Measurements from ENCODE around the gene POLD1. TPM values are rescaled to one million over a fixed set of nuclear protein-coding genes. Genes with fewer than 3 reads are reported as not detected.

POLD1 gene
- total RNA-seq, 2 donors from 2014 or later, result 80.0 to 246 TPM

DNA sequence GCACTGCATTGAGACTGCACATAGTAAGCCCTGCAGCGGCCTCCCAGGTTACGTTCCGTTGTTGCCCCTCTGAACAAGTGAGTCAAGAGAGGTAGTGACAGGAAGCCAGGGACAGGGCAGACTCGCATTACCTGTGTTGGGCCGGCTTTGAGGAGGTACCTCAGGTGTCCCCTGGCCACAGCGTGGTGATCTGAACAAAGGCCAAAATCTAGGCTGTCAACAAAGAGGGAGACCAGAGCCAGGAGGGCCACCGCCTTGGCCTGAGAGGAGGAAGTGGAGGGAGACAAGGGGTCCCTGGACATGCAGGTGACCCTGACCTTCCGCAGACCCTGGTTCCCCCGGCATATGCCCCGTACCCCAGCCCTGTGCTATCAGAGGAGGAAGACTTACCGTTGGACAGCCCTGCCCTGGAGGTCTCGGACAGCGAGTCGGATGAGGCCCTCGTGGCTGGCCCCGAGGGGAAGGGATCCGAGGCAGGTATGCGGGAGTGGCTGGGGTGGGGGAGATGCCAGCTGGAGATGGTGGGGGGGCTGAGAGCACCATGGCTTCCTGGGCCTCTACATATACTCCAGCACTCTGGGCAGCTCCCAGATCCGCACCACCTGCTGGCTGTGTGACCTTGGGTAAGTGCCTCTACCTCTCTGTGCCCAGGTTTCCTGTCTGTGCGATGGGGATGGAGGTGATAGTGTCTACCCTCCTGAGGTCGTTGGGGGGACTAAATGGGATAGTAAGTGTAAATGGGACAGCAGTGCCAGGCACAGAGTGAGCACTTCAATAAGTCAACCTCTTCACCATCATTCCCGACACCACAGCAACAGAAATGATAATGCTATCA lies 39.3 kb downstream of the POLD1 start:
- Mint-ChIP-seq H3K4me3 (no peak overlapping the region), H3K36me3 (peaks cover 4% of the 10 kb centered on the region), H3K4me1 (ENCODE audit: low read depth in 2 of 2) (peaks cover 15 to 16% of the 10 kb centered on the region in 2 donors), H3K27ac (no peak overlapping the region), H3K27me3 (peaks cover 24% of the 10 kb centered on the region in 2 donors), H3K9me3 (no peaks in the 10 kb centered on the region)
- DNase-seq (ENCODE audit: low spot score), result no peak
- ATAC-seq, result no peak

- peaks cover 5 to 14% of the 10 kb centered on the region in 2 donors for H3K27me3 Mint-ChIP-seq
- no peak for ATAC-seq
- H3K27ac Mint-ChIP-seq, result no peak overlapping the region
- no peaks in the 10 kb centered on the region for H3K9me3 Mint-ChIP-seq
- H3K4me1 Mint-ChIP-seq (ENCODE audit: low read depth in 2 of 2), result peaks cover 0 to 2% of the 10 kb centered on the region in 2 donors
- H3K4me3 Mint-ChIP-seq, result no peak overlapping the region
- DNase-seq (ENCODE audit: low spot score), result no peak
- H3K36me3 Mint-ChIP-seq, result no peaks in the 10 kb centered on the region
Measured at GRCh38 chr19:50425581-50425980, 41.4 kb downstream of the POLD1 start.

DNA sequence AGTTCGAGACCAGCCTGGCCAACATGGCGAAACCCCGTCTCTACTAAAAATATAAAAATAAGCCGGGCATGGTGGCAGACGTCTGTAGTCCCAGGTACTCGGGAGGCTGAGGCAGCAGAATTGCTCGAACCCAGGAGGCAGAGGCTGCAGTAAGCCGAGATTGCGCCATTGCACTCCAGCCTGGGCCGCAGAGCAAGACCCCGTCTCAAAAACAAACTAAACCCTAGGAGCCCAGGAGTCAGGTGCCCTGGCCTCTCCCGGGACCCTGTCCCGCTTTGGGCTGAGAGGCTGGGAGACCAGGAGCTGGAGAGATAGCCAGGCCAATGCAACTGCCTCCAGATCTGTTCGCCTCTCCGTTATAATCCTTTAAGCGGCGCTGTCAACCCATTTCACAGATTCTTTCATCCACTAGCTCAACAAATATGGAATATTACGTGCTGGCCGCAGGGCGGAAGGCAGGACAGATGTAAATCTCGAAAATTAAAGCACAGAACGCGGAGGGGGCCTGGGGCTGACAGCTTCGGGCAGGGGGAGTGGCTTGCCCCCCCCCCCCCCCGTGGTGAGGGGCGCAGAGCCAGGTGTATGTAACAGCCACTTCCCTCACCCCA lies 43.3 kb downstream of the POLD1 start:
- H3K9me3 Mint-ChIP-seq, result no peaks in the 10 kb centered on the region
- no peak for ATAC-seq
- no peak overlapping the region for H3K4me3 Mint-ChIP-seq
- H3K36me3 Mint-ChIP-seq, result no peaks in the 10 kb centered on the region
- no peak for DNase-seq (ENCODE audit: low spot score)
- no peak overlapping the region for H3K27ac Mint-ChIP-seq
- H3K27me3 Mint-ChIP-seq, result peaks cover 0 to 11% of the 10 kb centered on the region in 2 donors
- H3K4me1 Mint-ChIP-seq (ENCODE audit: low read depth in 2 of 2), result peaks cover 9 to 13% of the 10 kb centered on the region in 2 donors

DNA sequence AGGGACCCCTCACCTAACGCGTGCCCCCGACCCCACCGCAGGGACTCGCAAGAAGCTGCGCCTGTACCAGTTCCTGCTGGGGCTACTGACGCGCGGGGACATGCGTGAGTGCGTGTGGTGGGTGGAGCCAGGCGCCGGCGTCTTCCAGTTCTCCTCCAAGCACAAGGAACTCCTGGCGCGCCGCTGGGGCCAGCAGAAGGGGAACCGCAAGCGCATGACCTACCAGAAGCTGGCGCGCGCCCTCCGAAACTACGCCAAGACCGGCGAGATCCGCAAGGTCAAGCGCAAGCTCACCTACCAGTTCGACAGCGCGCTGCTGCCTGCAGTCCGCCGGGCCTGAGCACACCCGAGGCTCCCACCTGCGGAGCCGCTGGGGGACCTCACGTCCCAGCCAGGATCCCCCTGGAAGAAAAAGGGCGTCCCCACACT lies 43.9 kb downstream of the POLD1 start:
- Mint-ChIP-seq H3K4me3 (no peak overlapping the region), H3K27me3 (peaks cover 3 to 13% of the 10 kb centered on the region in 2 donors), H3K4me1 (ENCODE audit: low read depth in 2 of 2) (peaks cover 9 to 15% of the 10 kb centered on the region in 2 donors), H3K36me3 (no peaks in the 10 kb centered on the region), H3K27ac (no peak overlapping the region), H3K9me3 (no peaks in the 10 kb centered on the region)
- no peak for ATAC-seq
- DNase-seq (ENCODE audit: low spot score), result no peak

GRCh38 chr19:50428772-50429463 lies 44.8 kb downstream of the POLD1 start:
- no peak overlapping the region for H3K4me3 Mint-ChIP-seq
- no peak for DNase-seq (ENCODE audit: low spot score)
- no peaks in the 10 kb centered on the region for H3K36me3 Mint-ChIP-seq
- H3K27me3 Mint-ChIP-seq, result peaks cover 8 to 16% of the 10 kb centered on the region in 2 donors
- no peak overlapping the region for H3K27ac Mint-ChIP-seq
- no peak for ATAC-seq
- H3K4me1 Mint-ChIP-seq (ENCODE audit: low read depth in 2 of 2), result peaks cover 9 to 18% of the 10 kb centered on the region in 2 donors
- H3K9me3 Mint-ChIP-seq, result no peaks in the 10 kb centered on the region

GRCh38 chr19:50430888-50431342 lies 46.8 kb downstream of the POLD1 start:
- Mint-ChIP-seq H3K27ac (peak overlapping the region; percentile 64 to 89), H3K4me1 (ENCODE audit: low read depth in 2 of 2) (peaks cover 9 to 18% of the 10 kb centered on the region in 2 donors), H3K9me3 (no peaks in the 10 kb centered on the region), H3K36me3 (no peaks in the 10 kb centered on the region), H3K4me3 (peak overlapping the region; percentile 92), H3K27me3 (peaks cover 8 to 16% of the 10 kb centered on the region in 2 donors)
- ATAC-seq (no peak), DNase-seq (ENCODE audit: low spot score) (no peak)

GRCh38 chr19:50431343-50432220 lies 47.4 kb downstream of the POLD1 start:
- H3K27me3 Mint-ChIP-seq, result peaks cover 9 to 16% of the 10 kb centered on the region in 2 donors
- H3K9me3 Mint-ChIP-seq, result no peaks in the 10 kb centered on the region
- H3K36me3 Mint-ChIP-seq, result no peaks in the 10 kb centered on the region
- ATAC-seq, result peak; percentile 92 to 96
- H3K4me1 Mint-ChIP-seq (ENCODE audit: low read depth in 2 of 2), result peaks cover 9 to 18% of the 10 kb centered on the region in 2 donors
- peak overlapping the region; percentile 64 to 89 for H3K27ac Mint-ChIP-seq
- peak overlapping the region; percentile 92 for H3K4me3 Mint-ChIP-seq
- DNase-seq (ENCODE audit: low spot score), result peak; percentile 83

GRCh38 chr19:50432221-50433028 lies 48.3 kb downstream of the POLD1 start, which contains the start of gene MYBPC2:
MYBPC2 (plus strand) TSS chr19:50432892; CDS start chr19:50432954, 62 bp downstream.
- no peak for ATAC-seq
- Mint-ChIP-seq H3K4me1 (ENCODE audit: low read depth in 2 of 2) (peaks cover 9 to 18% of the 10 kb centered on the region in 2 donors), H3K27ac (peak within 1 kb of the TSS; percentile 64 to 89)

GRCh38 chr19:50433201-50434180 lies 49.3 kb downstream of the POLD1 start:
- Mint-ChIP-seq H3K4me3 (peak overlapping the region; percentile 74), H3K27ac (peak overlapping the region; percentile 18 to 28), H3K27me3 (peaks cover 17 to 28% of the 10 kb centered on the region in 2 donors), H3K9me3 (no peaks in the 10 kb centered on the region), H3K4me1 (ENCODE audit: low read depth in 2 of 2) (peaks cover 9 to 18% of the 10 kb centered on the region in 2 donors), H3K36me3 (no peaks in the 10 kb centered on the region)
- ATAC-seq, result no peak
- DNase-seq (ENCODE audit: low spot score), result no peak

More at GRCh38 chr19:50432221-50433028, 48.3 kb downstream of the POLD1 start, which contains the start of gene MYBPC2:
- Mint-ChIP-seq H3K36me3 (no peaks in the 10 kb centered on the region), H3K4me3 (peak within 1 kb of the TSS; percentile 92), H3K9me3 (no peaks in the 10 kb centered on the region), H3K27me3 (peaks cover 15 to 17% of the 10 kb centered on the region in 2 donors)
- no peak for DNase-seq (ENCODE audit: low spot score)

DNA sequence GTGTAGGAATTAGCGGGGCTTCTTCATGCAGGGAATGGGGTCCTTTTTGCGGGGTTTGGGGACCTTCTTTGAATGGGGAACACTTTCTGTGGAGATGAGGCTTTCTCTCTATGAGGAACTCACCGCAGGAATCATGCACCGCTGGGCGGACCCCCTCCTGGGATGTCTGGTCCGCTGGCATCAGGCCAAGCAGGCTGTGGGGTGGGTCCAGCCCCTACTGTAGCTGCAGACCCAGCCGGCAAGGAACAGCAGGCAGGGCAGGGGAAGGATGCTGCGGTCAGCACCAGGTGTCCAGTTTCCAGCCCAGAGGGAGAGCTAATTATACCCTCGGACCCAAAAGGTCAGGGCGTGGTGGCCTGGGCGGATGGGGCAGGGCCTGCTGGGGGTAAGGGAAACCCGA lies 50.4 kb downstream of the POLD1 start:
- peaks cover 16 to 30% of the 10 kb centered on the region in 2 donors for H3K27me3 Mint-ChIP-seq
- no peak overlapping the region for H3K4me3 Mint-ChIP-seq
- no peaks in the 10 kb centered on the region for H3K9me3 Mint-ChIP-seq
- H3K36me3 Mint-ChIP-seq, result no peaks in the 10 kb centered on the region
- H3K27ac Mint-ChIP-seq, result no peak overlapping the region
- H3K4me1 Mint-ChIP-seq (ENCODE audit: low read depth in 2 of 2), result peaks cover 9 to 15% of the 10 kb centered on the region in 2 donors
- no peak for ATAC-seq
- DNase-seq (ENCODE audit: low spot score), result no peak

DNA sequence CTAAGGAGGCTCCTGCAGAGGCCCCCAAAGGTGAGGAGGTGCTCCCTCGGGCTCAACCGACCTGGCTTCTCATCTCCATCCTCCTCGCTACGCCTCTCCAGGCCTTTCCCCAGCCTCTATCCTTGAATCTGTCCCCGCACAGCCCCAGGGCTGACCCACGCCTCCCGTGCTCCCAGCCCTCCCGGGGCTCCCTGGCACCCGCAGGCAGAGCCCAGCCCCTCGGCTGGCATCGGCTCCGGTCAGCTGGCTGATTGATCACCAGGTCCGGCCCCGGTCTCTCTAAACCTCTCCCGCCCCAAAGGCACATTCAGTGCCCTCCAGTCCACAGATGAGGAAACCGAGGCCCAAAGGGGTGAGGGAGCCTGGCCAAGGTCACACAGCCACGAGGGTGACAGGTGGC lies 51.1 kb downstream of the POLD1 start:
- DNase-seq (ENCODE audit: low spot score), result no peak
- H3K9me3 Mint-ChIP-seq, result no peaks in the 10 kb centered on the region

More for the DNA sequence above, 51.1 kb downstream of the POLD1 start:
- H3K4me3 Mint-ChIP-seq, result no peak overlapping the region
- H3K4me1 Mint-ChIP-seq (ENCODE audit: low read depth in 2 of 2), result peaks cover 9 to 15% of the 10 kb centered on the region in 2 donors
- no peaks in the 10 kb centered on the region for H3K36me3 Mint-ChIP-seq
- H3K27ac Mint-ChIP-seq, result no peak overlapping the region
- peaks cover 20 to 34% of the 10 kb centered on the region in 2 donors for H3K27me3 Mint-ChIP-seq
- no peak for ATAC-seq
